SIG-M5 (cell line): ENCODE results near the gene LDB3.
"Not testable (repeated sequence)": the region's sequence is repeated elsewhere in the genome, so short reads cannot be mapped to it uniquely, and the experiment has no call there.

Experiments
- DNase-seq: peaks from one replicate; lab custom pipeline; 2025; lab: John Stamatoyannopoulos, UW

LDB3 gene, protein sequence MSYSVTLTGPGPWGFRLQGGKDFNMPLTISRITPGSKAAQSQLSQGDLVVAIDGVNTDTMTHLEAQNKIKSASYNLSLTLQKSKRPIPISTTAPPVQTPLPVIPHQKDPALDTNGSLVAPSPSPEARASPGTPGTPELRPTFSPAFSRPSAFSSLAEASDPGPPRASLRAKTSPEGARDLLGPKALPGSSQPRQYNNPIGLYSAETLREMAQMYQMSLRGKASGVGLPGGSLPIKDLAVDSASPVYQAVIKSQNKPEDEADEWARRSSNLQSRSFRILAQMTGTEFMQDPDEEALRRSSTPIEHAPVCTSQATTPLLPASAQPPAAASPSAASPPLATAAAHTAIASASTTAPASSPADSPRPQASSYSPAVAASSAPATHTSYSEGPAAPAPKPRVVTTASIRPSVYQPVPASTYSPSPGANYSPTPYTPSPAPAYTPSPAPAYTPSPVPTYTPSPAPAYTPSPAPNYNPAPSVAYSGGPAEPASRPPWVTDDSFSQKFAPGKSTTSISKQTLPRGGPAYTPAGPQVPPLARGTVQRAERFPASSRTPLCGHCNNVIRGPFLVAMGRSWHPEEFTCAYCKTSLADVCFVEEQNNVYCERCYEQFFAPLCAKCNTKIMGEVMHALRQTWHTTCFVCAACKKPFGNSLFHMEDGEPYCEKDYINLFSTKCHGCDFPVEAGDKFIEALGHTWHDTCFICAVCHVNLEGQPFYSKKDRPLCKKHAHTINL

GRCh38 chr10:86668297-86669165, at the start of gene LDB3:
Gene LDB3, plus strand, starts transcription at chr10:86668511. Its CDS starts 181 bp downstream, at chr10:86668692.
- DNase-seq = no peak

DNA sequence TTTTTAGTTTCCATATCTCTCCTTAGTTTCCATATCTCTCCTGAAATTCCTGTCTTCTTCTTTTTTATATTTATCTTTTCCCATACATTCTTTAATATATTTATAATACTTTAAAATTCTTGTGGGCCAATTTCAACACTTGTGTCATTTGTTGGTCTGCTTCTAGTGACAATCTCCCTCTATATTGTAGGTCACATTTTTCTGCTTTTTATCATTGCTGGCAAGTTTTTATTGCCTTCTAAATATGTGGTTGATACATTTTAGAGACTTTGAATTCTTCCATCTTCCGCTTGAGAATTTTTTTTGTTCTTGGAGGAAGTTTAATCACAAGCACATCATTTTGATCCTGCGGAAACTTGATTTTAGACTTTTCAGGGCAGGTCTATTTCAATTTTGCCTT, 40.0 kb upstream of the LDB3 start:
- no peak for DNase-seq

DNA sequence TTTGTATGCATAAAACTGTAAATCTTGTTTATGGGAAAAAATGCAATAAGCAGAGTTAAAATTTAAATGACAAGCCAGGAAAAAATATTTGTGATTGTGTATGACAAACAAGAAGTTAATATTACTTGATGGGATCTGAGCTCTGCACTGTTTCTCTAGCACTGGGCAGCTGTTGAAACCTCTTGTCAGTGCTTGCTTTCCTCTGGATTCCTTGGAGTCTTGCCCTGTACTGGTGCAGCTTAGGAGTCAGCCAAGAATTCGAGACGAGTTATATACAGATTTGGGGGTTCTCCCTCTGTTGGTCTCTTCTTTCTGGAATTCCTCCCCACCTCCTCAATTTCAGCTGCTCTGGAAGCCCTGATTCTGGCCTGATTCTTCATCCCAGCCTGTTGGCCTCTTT, 38.2 kb upstream of the LDB3 start:
- no peak for DNase-seq

- DNase-seq = no peak
Measured at GRCh38 chr10:86632009-86632800, 36.1 kb upstream of the LDB3 start.

- no peak for DNase-seq
Measured at GRCh38 chr10:86632951-86633350, 35.4 kb upstream of the LDB3 start.

DNA sequence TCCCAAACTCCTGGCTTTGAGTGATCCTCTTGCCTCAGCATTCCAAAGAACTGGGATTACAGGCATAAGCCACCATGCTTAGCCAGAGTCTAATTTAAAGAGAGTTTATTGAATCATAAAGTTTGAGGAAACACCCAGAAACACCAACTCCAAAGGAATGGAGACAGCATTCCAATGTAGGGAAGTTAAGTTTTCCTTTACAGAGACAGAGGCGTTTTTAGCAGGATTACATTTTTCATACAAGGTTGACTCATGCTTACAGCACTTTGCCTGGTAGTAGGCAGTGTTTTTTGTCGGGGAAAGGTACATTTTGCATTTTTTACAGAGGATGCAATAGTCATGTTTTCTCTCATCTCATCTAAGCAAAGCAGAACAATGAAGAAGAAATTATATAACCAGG, 32.9 kb upstream of the LDB3 start:
- no peak for DNase-seq

DNA sequence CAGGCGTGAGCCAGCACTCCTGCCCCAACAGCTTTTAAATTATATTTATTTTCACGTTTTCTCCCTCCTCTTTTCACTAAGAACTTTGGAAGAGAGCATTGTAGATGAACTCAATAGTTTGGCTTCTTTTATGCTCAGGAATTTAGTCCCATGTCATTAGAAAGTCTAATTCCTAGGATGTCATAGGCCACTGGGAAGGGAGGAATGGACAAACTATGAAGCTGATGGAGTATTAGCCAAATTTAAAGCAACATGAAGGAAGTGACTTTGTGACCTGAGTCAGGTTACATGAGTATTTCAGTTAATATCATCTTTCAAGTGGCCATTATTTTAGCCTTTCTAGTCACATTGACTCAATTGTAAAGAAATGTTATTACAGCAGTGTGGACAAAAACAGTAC, 32.0 kb upstream of the LDB3 start:
- no peak for DNase-seq

DNA sequence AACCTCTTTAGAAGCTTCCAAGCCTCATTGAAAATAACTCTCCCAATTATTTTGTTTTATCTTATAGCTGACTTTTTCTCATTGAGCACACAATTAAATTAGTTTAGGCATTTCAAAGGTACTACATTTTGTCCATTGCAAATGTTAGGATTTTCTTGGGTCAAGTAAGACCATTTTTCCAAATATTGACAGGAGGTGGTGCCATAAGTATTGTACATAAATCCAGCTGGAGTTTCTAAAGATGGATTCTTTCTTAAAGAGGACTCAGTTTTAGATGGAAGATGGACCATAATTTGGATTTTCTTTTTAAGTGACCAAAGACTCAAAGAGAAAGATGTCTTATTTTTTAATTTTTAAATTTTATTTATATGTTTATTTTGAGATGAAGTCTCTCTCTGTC, 26.3 kb upstream of the LDB3 start:
- DNase-seq = no peak

GRCh38 chr10:86642499-86642898, 25.8 kb upstream of the LDB3 start:
- DNase-seq = no peak

GRCh38 chr10:86644152-86644793, 24.0 kb upstream of the LDB3 start:
- DNase-seq = no peak

GRCh38 chr10:86644794-86645445, 23.4 kb upstream of the LDB3 start:
- no peak for DNase-seq

DNA sequence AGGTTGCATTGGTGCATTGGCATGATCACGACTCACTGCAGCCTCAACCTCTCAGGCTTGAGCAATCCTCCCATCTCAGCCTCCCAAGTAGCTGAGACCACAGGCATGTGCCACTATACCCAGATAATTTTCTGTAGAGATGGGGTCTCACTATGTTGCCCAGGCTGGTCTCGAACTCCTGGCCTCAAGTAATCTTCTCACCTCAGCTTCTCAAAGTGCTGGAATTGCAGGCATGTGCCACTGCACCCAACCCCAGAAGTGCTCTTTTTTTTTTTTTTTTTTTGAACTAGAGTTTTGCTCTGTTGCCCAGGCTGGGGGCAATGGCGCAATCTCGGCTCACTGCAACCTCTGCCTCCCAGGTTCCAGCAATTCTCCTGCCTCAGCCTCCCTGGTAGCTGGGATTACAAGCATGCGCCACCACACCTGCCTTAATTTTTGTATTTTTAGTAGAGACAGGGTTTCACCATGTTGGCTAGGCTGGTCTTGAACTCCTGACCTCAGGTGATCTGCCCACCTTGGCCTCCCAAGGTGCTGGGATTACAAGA, 22.6 kb upstream of the LDB3 start:
- DNase-seq = not testable (repeated sequence)

GRCh38 chr10:86646532-86646931, 21.8 kb upstream of the LDB3 start:
- no peak for DNase-seq

DNA sequence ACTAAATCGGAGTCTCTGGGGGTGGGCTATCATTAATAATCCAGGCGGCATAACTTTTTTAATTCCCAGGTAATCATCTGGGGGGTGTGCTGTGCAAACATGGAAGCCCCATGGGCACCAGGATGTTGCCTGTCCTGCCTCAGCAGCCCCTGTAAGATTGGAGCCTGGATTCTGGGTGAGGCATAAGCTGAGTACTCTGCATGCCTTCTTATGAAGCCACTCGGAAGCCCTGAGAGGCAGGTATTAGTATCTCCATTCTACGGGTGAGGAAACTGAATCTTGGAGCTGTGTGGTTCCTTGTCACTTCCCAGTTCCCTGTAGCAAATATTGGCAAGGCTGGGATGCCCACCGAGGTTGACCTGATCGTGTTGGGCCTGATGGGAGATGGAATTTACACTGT, 21.4 kb upstream of the LDB3 start:
- no peak for DNase-seq

DNA sequence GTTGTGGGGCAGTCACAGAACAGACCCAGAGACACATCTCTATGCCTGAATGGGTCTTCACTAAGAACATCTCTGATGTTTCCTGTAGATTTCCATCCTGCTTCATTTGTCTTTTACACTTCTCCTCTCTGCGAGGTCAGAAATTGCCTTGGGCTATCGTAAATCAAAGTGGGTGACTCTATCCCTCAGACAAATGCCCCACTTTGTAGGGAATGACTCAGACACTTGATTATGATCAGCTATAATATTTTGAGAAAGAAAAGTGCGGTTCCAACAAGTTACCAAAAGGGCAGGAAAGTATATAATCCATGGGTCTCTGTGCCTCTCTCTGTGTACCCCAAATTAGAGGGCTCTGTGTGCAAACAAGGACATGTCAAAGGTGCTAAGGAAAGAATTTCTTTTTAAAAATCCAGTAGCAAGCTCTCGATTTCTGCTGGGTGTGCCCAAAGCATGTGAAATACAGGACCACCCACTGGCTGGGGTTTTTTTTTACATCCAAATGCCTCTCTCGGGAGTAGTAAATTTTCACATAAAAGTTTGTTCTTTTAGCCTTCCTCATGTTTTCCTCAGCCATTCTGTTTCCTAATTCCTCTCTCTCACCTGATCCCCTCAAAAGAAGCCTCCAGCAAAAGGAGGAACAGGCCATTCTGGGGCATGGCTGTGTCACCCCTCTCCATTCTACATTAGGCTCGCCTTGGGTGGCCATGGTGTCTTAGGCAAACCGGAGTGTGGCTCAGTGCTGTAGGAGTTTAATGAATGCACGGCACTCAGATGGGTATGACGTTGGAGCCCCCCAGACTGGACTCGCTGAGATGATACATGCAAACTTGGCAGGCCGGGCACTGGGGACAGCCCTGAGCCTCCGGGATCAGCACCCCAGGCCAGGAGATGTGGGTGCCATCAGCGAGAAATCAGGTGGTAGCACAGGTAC, 20.3 kb upstream of the LDB3 start:
- DNase-seq = no peak

GRCh38 chr10:86648704-86649427, 19.4 kb upstream of the LDB3 start:
- DNase-seq = no peak

- DNase-seq = no peak
Measured at GRCh38 chr10:86649471-86650150, 18.7 kb upstream of the LDB3 start.

GRCh38 chr10:86650151-86650550, 18.2 kb upstream of the LDB3 start:
- DNase-seq = no peak
